Measurements from ENCODE around the gene PHF1.
A peak's percentile ranks its signal among the peaks of the same experiment; 100 is the strongest.

PHF1 gene

DNA sequence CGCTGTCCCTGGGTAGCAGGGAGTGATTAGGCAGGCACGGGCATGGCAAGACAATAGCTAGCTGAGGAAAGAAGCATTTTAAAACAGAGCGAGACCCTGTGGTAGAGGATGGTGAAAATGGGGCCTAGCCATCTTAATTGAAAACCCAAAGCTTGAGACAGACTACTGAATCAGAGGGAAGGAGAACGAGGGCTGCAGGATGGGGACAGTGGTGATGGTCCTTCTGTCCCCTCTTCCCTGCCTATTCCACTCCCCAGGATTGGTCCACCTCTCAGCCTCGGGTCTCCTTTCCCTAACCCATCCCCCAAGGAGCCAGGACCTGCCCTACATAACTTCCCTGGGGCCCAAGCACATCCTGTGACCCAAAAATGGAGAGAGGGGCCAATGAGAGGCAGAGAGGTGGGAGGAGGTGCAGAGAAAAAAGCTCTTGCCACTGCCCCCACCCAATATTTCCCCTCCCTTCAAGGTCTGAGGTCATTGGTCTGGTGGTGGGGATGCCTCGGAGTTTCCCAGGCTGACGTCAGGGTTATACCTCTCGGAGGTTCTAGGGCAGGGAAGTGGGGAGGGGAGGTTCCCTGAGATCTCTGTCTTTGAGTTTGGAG is 8.0 kb downstream of the PHF1 start:
- DNase-seq, result no peak

DNA sequence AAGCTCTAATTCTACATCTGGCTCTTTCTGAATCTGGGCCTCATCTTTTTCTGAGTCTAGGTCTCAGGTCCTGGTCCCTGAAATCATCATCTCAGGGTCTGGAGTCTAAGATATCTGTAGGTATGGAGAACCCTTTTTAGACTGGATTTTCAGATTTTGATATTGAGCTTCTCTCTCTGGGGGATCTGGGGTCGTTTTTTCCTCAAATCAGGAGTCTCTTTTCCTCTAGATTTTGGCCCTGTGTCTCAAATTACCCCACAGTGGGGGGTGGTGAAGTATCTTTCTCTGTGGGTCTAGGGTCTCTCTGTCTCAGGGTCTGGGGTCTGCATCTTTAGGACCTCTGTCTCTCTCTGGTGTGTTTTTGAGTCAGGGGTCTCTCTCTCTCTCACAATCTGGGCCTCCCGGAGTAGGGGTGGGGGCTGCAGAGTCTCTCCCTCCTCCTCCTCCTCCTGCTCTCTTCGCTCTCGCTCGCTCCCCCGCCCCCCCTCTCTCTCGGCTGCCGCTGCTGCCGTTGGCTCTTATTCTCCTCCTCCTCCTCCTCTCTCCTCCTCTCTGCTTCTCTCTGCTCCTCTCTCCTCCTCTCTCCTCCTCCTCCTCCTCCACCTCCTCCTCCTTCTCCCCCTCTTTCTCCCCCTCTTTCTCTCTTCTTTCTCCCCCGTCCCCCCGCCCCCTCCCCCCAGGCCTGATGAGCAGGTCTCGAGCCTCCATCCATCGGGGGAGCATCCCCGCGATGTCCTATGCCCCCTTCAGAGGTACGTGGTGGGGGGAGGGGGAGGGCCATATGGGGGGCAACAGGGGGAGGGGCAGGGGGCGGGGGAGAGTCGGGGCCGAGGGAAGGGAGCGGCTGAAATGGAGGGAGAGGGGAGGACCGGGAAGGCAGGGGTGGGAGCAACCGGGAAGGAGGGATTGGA is 9.0 kb downstream of the PHF1 start, which contains the start of gene SYNGAP1:
Gene SYNGAP1 (plus strand): TSS at position 486 of the 911 bp plus-strand sequence. CDS start 200 bp downstream, at position 686.
- no peak for DNase-seq

DNA sequence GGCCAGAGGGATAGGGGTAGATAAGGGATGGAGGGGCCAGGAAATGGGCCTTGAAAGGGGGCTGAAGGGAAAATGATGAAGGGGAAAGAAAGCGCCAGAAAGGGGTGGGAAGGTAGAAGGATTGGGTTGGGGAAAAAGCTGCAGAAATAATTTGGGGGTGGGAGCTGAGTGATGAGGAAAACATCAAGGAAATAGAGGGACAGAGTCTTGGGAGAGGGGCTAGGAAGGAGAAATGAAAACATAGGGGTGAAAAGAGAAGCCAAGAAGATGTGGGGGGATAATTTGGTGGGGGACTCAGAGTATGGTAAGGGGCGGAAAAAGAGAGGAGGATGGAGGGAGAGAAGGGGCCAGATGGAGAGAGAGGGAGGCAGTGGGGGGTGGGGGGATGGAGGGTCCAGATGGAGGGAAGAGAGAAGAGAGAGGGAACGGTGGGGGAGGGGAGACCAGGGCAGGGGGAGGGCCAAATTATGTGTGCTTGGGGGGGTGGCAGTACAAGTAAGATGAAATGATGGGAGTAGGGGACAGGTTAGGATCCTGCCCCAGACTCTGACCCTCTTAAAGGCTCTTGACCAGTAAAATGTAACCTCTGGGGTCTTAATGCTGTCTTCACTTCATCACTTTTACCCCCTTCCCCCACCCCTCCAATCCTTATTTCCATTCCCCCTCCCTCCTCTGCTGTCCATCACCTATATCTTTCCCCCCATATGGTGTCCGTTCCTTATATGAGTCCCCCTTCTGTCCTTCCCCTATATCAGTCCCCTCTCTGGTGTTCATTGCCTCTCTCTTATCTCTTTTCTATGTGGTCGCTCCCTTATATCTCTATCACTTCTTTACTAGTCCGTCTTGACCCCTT is 9.9 kb downstream of the PHF1 start:
- DNase-seq, result no peak

DNA sequence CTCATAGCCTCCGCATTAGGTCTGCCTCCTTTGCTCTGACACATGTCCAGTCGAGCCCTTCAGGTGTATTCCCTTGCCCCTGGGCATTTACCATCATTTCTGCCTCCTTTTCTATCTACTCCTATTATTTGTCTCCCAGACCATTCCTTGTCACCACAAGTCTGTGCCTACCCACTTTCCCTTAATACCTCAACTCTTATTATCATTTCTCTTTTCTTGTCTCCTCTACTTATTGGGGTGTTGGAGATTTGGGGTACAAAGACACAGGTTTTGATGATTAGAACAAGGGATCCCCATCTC is 10.5 kb downstream of the PHF1 start:
- no peak for DNase-seq

DNA sequence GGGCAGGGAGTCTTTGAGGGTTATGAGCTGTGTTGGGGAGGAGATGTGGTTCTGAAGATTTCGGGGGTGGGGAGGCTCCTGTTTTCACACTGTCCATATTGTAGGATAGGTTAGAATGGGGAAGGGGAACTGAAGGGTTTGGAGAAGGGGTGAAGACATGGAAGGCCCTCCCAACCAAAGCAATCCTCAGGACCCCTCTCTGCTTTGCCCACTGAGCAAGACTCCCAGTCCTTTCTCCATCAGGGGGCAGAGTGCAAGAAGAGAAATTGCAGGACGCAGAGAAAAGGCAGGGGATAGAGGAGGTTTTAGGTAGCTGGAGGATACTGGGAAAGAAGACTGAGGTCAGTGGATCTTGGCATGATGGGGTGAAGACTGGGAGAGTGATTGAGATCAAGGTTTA is 13.0 kb downstream of the PHF1 start:
- DNase-seq, result no peak

DNA sequence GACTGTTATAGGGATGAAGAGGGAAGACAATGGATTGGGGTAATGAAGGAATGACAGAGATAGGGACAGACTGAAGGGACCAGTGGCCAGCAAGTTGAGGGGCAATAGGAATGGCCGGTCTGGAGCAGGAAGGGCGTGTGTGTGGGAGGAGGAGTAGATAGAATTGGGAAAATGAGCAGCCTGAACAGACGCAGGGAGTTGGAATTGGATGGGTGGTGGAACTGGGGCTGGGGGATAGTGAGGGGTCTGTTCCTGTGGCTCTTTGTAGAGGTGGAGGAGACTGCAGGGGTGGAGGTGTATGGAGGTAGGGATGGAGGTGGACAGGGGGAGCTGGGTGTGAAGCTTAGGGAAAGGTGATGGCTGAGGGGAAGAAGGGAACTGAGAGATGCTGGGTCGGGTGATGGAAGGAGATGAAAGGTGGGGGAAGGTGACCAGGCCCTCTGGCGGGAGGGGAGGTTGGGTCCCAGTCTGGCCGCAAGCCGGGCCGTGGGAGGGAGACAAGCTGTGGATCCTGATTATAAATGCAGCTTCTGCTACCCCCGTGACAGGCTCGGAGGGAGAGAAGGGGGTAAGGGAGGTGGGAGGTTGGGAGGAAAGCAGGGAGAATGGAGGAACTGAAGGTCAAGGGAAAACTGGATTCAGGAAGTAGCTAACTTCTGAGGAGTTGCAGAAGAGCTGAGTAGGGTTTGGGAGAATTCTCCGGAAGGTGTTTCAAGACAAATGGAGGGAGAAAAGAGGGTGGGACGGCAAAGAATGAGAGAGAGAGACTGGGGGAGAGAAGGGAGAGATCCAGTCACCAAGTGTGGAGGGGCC is 14.2 kb downstream of the PHF1 start:
- no peak for DNase-seq

DNA sequence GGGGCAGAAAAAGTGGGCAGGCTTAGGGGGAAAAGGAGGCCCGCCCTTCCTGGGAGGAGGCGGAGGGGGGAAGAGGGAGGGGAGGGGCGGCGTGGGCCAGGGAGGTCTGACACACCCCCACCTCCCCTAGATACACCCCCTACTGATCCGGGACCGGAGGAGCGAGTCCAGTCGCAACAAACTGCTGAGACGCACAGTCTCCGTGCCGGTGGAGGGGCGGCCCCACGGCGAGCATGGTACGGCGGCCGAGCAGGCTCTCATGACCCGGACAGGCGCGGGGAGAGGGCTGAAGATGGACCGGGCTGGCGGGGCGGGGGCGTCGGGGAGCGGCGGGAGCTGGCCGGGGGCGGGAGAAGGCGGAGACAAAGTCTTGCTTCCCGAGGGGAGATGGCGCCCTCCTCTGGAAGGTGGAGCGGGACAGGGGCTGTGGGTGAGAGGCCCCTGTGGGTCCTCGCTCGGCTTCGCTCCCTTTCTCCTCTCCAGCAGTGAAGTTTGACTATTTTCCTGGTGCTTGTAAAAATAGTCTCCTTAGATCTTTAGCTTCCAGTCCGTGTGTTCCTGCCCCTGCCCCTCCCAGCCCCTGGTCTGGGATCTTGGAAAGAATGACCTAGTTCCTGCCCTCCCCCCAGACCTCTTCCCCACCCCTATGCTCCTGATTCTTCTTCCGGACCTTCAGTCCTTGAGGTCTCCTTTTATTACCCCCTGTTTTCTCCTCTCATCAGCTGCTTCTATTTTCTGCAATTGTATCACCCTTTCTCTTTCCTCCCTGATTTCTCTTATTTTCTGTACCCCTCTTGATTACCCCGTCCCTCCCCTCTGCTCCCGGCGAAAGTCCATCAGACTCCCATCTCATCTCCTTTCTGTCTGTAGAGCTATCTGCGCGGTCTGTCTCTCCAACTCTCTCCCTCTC is 15.1 kb downstream of the PHF1 start:
- peak; percentile 77 for DNase-seq

DNA sequence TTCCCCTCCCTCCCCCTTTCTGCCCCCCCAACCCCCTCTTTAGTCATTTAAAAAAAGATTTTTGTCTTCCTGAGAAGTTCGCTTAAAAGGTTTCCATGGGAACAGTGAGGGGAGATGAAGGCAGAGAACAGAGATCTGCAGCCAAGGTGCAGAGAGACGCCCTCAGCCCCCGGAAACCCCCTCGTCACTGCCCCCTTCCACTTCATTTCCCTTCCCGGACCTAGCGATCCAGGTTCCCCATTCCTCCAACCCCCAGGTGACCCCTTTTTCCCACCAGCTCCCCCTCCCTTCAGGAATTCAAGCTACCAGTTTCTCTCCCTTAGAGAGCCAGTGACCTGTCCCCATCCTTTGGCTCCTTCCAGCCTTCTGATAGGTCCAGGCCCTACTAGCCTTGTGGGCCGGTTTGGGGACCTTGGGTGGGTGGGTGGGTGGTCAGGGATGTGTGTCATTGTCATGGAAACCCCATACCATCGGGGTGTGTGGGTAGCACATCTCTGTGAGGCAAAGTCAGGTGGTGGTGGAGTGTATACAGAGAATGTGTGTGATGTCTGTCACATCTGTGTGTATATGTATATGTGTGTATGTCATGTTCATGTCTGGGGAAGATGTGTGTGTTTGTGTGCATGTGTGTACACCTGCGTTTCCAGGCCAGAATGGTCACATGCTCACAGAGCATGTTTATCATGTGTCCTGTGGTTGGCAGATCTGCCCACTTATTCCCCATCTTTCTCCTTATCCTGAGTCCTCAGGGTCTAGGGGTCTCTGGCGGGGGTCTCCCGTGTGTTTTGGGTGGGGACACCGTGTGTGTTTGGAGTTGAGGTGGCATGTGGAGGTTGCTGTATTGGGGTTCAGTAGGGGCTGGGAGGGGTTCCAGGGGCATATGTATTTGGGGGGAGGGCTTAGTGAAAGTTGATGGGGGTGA is 16.0 kb downstream of the PHF1 start:
- no peak for DNase-seq

DNA sequence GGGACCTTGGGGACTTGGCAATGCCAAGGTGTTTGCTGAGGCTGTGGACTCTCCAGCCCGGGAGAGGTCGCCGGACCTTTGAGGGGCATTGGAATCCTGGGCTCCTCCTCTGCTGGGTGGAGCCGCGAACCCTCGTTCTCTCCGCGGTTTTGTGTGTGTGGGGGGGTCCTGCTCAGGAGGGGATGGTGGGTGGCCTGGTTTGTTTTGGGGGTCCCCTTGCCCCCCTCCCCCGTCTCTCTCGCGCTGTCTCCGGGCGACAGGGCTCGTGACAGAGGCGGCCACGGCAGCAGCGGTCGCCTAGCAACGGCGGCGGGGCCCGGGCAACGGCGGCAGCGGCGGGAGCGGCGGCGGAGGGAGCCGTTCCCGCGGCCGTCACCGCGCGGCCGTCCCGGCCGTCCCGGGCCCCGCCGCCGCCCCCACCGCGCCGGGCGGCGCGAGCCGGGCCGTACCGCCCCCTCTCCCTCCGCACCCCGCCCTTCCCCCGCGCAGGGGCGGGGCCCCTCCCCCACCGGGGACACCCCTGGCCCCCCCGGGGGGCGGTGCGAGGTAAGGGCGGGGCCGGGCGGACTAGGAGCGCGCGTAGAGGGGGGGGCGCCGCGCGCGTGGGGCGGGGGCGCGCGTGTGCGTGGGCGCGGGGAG is 16.9 kb downstream of the PHF1 start:
- no peak for DNase-seq

DNA sequence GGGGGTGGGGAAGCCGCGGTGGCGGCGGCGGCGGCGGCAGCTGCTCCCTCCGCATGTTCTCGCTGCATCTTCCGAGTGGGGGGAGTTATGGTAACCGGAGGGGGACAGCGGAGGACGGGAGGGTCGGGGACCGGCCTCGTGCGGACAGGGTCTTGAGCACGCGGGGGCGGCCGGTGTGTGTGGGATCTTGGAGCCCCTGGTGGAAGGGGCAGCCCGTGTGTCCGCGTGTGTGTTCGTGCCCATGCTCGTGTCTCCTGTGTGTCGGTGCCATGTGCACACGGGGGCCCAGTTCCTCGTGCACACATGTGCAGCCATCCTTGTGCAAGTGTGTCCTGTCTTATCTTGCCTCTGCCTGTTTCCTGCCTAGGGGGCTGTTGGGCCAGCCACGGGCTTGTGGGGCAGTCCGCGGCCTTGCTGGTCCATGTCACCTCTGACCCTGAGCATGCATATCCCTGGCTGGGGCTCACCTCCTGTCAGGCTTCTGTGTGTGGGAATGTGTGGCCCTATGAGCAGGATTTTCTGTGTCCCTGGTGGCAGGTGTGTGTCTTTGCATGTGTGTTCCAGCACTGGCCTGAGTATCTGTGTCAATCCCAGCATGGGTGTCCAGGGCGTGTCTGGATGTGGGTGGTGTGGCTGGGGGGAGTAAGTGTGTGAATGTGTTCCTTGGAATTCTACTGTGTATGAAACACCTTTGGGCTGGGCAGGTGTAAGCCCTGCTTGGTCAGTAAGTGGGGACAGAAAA is 17.6 kb downstream of the PHF1 start:
- DNase-seq, result no peak

DNA sequence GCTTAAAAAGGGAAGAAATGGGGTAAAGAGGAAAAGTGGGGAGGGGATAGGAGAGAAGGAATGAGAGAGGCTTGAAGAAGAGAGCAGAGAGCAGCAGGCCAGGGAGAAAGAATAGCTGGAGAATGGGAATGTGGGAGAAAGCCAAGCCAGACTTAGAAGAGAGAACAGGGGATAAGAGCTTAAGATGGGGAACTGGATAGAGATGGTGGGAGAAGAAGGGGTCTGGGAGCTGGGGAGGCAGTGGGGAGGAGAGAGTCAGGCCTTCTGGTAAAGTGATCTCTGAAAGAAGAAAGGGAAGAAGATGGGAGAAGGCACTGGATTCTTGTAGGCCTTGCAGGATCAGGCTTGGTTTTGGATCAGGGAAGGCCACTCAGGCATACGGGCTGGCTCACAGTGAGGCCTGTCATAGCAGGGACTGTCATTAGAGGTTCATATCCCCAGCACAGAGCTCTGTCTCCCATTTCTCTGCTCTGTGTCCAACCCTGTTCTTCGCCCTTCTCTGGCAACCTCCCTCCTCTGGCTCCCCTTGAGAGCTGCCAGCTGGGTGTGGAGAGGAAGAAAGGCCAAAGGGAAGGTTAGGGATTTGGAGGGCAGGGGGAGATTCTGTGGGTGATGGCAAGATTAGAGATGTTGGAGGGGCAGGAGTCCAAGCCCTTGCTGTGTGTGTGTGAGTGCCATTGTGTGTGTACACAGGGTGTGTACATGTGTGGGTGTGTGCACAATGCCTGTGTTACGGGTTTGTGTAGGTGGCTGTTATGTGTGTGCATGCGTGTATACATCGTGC is 18.3 kb downstream of the PHF1 start:
- no peak for DNase-seq

DNA sequence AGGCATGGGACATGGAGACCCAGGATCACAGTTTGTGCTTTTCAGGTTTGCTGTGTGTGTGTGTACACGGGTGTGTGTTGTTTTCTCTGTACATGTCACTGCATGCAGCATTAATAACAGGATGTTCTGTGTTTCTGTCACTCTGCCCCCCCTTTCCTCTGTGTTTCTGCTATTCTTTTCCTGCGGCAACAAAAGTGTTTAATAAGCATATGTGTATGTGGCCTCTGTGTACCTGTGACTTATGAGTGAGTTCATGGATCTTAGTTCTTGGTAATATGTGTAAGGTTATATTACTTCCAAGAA is 18.9 kb downstream of the PHF1 start:
- DNase-seq, result no peak

DNA sequence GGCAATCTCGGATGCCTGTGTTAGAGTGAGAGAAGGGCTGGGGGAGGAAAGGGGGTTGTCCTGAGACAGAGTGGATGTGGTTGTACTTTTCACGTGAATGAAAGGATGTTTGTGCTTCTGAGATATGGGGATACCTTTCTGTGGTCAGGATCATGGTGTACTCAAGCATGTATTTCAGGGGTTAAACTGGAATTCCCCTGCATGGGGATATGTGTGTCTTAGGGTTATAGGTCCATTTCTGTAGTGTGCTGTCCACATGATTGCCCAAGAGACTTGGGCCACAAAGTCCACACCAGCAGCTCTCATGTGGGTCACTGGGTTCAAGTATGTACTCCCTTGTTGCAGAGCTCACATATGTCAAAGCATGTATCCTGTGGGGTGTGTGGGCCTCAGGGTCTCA is 19.5 kb downstream of the PHF1 start:
- DNase-seq, result no peak

DNA sequence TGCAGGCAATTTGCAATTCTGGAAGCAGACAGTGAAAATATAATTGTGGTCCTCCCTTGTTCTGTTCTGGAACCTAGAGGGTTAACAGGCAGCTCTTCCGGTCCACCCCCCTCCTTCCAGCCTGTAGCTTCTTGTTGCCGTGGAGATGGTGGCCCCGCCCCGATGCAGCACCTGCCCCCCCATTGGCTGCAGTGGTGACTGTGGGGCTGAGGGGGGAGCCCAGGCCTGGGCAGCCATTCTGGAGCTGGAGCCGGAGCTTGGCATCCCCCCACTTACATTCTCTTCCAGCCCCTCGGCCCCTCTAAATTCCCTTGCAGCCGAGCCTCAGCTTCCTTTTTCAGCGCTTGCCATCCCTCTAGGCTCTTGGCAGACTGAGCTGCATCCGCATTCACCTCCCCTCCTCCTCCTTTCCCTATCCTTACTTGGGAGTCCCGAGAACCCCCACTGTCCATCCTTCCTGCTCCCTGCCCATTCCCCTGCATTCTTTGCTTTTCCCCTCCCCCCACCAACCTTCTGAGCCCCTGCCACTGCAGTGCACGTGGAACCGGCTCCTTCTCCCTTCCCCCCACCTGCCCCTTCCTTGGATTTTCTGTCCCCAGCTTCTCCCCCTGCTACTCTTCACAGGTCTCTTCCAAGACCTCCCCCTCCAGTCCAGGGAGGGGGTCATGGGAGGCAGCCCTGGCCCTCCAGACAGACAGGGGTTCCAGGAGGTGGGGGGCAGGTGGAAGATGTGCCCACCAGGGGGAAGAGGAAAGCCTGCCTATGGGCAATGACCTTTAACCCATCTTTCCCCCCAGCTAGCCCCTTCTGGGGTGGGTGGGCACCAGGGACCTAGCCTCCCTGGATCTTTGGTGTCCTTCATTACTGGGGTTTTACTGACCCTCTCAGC is 20.4 kb downstream of the PHF1 start:
- DNase-seq, result peak; percentile 60

DNA sequence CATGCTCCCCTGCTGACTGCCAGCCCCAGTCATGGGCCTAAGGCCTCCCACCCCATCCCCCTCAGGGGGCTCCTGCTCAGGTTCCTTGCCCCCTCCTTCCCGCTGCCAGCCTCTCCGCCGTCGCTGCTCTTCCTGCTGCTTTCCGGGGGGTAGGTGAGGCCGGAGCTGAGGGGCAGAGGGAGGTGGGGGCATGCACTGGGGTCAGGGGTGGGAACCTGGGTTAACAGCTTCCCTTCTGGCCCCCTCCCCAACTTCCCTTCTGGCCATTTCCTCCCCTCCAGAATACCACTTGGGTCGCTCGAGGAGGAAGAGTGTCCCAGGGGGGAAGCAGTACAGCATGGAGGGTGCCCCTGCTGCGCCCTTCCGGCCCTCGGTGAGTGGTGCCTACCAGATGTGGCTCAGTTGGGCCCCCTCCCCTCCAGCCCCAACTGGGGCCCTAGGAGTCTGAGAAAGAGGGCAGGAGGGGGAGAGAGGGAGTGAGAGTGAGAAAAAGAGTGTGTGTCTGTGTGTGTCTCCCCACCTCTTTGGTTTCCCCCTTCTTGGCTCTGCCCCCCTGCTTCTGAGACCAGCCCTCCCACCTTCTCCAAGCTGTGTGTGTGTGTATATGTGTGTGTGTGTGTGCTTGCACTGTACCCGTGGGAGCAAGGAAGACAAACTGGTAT is 21.2 kb downstream of the PHF1 start:
- no peak for DNase-seq

DNA sequence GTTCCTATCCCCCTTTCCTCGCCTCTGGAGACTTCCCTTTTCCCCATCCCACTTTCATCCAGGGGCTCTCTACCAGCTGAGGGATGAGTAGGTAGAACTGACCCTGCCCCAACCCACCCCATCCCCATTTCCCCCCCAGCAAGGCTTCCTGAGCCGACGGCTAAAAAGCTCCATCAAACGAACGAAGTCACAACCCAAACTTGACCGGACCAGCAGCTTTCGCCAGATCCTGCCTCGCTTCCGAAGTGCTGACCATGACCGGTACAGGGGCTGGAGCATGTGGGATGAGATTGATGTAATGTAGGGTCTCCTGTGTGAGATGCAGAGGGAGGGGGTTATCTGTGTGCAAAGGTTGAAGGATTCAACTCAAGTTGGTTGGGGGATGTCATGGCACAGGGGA is 21.7 kb downstream of the PHF1 start:
- no peak for DNase-seq

DNA sequence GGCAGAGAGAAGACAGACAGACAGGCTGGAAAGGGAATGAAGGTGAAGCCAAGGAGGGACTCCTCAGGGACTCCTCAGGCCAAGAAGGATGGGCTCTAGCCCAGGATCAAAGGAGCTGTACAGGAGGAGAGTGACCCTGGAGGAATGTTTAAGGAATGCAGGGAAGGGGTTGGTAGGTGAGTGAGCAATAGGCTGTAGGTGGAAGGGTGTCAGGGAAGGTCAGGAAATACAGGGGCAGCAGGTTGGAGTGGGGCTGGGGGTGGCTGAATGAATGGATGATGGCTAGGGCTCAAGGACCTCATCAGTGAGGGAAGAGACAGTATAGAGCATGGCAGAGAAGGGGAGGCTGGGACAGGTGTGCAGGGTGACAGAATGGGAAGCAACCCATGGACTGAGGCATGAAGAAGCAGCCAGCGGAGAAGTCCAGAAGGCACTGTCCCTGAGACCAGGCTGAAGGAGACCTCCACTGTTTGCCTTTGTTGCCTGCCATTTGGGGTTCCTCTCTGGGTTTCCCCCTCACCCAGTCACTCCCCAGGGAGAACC is 22.3 kb downstream of the PHF1 start:
- DNase-seq, result no peak

All from NCI-H748 treated with DMSO at 0.1 percent for 48 hours (cell line).